ENCODE data around the gene GATAD2A. TPM values are rescaled to one million over a fixed set of nuclear protein-coding genes. Genes with fewer than 3 reads are reported as not detected.

Gene GATAD2A
- total and polyA plus RNA-seq, 2 donors (not counting 1 experiment from before 2014, with no cell fraction given), result 31.7 to 63.5 TPM

DNA sequence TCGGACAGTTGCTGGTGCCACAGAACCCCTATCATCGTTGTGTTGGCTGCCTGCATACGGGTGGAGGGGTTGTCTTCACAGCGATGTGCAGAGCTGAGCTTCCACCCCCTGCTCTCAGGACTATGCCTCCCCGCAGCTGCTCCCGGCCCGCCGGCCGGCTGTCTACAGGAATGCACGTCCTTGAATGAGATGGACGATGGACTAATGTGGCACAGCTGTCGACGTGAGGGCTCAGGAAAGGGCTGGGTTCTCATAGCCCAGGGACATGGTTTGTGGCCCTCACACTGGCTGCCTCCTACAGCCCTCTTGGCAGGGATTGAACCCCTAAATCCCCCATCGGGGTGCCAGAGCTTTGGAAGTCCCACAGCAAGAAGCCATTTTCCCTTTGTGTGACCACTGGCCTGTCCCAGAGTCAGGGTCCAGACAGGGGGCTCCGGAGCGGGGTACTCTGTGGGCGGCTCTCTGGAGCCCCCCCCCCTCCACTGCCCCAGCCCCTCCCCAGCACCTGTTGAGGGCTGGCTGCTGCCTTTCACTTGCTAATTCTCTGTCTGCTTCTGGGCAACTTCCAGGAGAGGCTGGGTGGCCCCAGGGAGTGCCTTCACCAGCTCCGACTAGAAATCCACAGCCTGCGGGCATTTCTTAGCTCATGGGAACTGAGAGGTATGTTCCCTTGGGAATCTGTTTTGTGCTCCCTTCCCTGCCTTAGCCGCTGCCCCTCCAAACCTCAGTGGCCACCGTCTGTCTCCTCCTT lies 69.7 kb downstream of the GATAD2A start:
- Histone ChIP-seq H3K4me1 (ENCODE audit: control insufficient read depth, extremely low read depth, insufficient read depth, low read length) (peaks cover 2% of the 10 kb centered on the region), H3K4me3 (replicated peaks in 1 of 4; ENCODE audit: control extremely low read depth in 1 of 4, insufficient read depth in 1 of 4, low read depth in 3 of 4, low read length in 4 of 4) (no peak overlapping the region), H4K20me1 (ENCODE audit: control insufficient read depth, extremely low read depth, insufficient read depth, low read length) (no peaks in the 10 kb centered on the region), H3K4me2 (ENCODE audit: extremely low read depth, insufficient read depth, low read length) (no peak overlapping the region), H3K27ac (ENCODE audit: insufficient read depth, low read length) (peak overlapping the region; percentile 9), H3K9ac (ENCODE audit: insufficient read depth, low read length) (no peak overlapping the region), H3K79me2 (ENCODE audit: control insufficient read depth, insufficient read depth, low read length) (peaks cover 75% of the 10 kb centered on the region), H3K36me3 (ENCODE audit: control insufficient read depth, insufficient read depth, low read length) (peaks cover 8% of the 10 kb centered on the region), H3K27me3 (ENCODE audit: control insufficient read depth, insufficient read depth, low read length) (no peaks in the 10 kb centered on the region), H3K9me3 (ENCODE audit: control insufficient read depth, insufficient read depth, low read depth, low read length) (no peaks in the 10 kb centered on the region), H2AFZ (ENCODE audit: low read length) (no peak overlapping the region)
- no peak for TF ChIP-seq EZH2 (IDR thresholded peaks at IDR 0.05; ENCODE audit: low read length, missing control alignments)
- TF ChIP-seq, protein P1, sequence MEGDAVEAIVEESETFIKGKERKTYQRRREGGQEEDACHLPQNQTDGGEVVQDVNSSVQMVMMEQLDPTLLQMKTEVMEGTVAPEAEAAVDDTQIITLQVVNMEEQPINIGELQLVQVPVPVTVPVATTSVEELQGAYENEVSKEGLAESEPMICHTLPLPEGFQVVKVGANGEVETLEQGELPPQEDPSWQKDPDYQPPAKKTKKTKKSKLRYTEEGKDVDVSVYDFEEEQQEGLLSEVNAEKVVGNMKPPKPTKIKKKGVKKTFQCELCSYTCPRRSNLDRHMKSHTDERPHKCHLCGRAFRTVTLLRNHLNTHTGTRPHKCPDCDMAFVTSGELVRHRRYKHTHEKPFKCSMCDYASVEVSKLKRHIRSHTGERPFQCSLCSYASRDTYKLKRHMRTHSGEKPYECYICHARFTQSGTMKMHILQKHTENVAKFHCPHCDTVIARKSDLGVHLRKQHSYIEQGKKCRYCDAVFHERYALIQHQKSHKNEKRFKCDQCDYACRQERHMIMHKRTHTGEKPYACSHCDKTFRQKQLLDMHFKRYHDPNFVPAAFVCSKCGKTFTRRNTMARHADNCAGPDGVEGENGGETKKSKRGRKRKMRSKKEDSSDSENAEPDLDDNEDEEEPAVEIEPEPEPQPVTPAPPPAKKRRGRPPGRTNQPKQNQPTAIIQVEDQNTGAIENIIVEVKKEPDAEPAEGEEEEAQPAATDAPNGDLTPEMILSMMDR (conservative IDR thresholded peaks at IDR 0.05 in 1 of 2, IDR thresholded peaks at IDR 0.05 in 1 of 2; ENCODE audit: low read depth in 1 of 2, low read length in 2 of 2), result no peak
- no peak for DNase-seq (ENCODE audit: low read depth in 2 of 2)

DNA sequence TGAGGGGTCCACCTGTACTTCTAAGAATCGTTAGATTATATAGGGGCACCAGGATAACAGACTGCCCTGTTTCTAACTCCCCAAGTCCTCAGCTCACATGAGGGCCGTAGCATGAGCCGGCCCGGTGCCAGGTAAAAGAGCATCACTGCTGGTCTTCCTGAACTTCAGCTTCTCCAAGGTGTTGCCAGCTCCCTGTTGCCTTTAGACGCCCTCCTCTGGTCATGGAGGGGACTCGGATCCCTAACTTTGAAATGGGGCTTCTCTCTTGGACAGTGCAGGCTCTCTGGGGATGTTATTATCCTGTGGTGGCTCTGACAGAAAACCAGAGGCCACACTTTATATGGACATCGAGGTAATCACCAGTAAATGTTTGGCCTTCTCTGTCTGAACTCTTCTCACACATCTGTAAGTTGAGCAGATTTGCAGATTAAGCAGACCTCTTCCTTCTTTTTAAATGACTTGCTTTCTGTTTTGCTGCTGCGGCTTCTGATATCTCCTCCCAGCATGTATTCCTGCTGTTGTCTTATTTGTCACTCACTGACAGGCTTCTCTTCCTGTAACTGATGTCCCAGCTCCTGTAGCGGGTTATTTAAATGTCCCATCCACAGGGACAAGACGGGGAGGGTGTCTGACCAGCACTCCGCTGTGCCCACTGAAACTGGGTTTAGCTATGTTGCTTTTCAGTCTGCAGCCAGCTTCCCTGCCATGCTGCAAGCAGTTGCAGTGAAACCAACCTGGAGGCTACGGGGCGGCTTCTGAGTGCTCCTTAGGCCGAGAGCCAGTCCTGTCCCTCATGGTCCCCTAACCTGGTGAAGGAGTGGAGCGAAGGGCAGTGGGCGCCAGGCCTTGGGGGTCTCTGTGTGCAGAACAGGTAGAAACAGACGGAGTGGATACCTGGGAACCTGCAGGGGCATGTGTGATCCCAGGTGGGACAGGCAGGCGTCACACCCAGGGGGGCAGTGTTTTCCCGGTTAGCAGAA lies 70.7 kb downstream of the GATAD2A start:
- Histone ChIP-seq H3K27me3 (ENCODE audit: control insufficient read depth, insufficient read depth, low read length) (no peaks in the 10 kb centered on the region), H3K9me3 (ENCODE audit: control insufficient read depth, insufficient read depth, low read depth, low read length) (no peaks in the 10 kb centered on the region), H3K9ac (ENCODE audit: insufficient read depth, low read length) (no peak overlapping the region), H3K79me2 (ENCODE audit: control insufficient read depth, insufficient read depth, low read length) (peaks cover 77% of the 10 kb centered on the region), H4K20me1 (ENCODE audit: control insufficient read depth, extremely low read depth, insufficient read depth, low read length) (no peaks in the 10 kb centered on the region), H2AFZ (ENCODE audit: low read length) (no peak overlapping the region), H3K27ac (ENCODE audit: insufficient read depth, low read length) (no peak overlapping the region), H3K4me3 (replicated peaks in 1 of 4; ENCODE audit: control extremely low read depth in 1 of 4, insufficient read depth in 1 of 4, low read depth in 3 of 4, low read length in 4 of 4) (no peak overlapping the region), H3K4me1 (ENCODE audit: control insufficient read depth, extremely low read depth, insufficient read depth, low read length) (peaks cover 2% of the 10 kb centered on the region), H3K36me3 (ENCODE audit: control insufficient read depth, insufficient read depth, low read length) (peaks cover 10% of the 10 kb centered on the region), H3K4me2 (ENCODE audit: extremely low read depth, insufficient read depth, low read length) (no peak overlapping the region)
- TF ChIP-seq EZH2 (IDR thresholded peaks at IDR 0.05; ENCODE audit: low read length, missing control alignments), result no peak
- TF ChIP-seq, protein P1 (conservative IDR thresholded peaks at IDR 0.05 in 1 of 2, IDR thresholded peaks at IDR 0.05 in 1 of 2; ENCODE audit: low read depth in 1 of 2, low read length in 2 of 2), result peak; percentile 48 to 59
- no peak for DNase-seq (ENCODE audit: low read depth in 2 of 2)

Measured in fibroblast of lung (primary cell).